A673 (cell line): ENCODE results near the gene IGFBP5.

Experiments used
- EZH2 ChIP-seq: fragments of 200-600 bp; sonication (generic); IDR thresholded peaks from 2 replicates; pipeline ENCODE4 v1.6.1; 2017; ENCODE audit warnings: borderline replicate concordance, low read depth, mild to moderate bottlenecking, mixed read lengths, antibody characterized with exemption, low read length; ENCODE audit not compliant: poor library complexity, severe bottlenecking
- TF ChIP-seq, protein P1 (sequence below): fragments of 300-800, 200-600 bp; sonication (generic); conservative IDR thresholded peaks from 2 replicates; pipeline ENCODE4 v1.5.1; 2017; ENCODE audit warnings: low read depth, mild to moderate bottlenecking, antibody characterized with exemption, low read length, moderate library complexity, mixed read lengths

DNA sequence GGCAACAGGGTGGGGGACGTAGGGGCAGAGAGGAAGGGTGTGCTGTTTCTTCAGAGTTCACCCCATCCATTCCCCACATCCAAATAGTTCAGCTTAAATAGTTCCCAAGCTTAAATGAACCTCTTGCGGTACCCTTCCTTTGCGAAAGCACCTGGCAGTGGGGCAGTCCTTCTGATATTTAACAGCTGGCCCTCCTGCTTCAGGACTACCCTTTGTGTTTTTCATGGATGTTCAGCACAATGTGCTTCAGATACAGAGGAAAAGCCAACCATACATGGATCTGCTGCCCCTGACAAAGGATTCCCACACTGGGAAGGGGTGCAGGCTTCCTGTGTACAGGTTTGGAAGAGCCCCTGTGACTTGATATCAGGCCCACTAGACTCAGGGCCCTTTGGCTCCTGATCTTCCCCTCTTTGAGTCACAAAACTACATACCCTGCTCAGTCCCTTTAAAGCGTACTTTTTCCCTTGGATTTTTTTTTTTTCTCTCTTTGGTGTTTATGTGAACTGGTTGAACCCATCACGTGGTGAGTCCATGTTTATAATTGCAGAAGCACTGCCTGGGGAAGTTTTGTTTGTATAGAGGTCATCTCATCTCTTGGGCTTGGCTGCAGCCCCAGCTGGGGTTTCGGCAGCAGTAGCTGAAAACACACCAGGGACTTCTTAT is 45.3 kb upstream of the IGFBP5 start:
- TF ChIP-seq, protein P1, sequence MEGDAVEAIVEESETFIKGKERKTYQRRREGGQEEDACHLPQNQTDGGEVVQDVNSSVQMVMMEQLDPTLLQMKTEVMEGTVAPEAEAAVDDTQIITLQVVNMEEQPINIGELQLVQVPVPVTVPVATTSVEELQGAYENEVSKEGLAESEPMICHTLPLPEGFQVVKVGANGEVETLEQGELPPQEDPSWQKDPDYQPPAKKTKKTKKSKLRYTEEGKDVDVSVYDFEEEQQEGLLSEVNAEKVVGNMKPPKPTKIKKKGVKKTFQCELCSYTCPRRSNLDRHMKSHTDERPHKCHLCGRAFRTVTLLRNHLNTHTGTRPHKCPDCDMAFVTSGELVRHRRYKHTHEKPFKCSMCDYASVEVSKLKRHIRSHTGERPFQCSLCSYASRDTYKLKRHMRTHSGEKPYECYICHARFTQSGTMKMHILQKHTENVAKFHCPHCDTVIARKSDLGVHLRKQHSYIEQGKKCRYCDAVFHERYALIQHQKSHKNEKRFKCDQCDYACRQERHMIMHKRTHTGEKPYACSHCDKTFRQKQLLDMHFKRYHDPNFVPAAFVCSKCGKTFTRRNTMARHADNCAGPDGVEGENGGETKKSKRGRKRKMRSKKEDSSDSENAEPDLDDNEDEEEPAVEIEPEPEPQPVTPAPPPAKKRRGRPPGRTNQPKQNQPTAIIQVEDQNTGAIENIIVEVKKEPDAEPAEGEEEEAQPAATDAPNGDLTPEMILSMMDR, result no peak
- no peak for TF ChIP-seq EZH2
